Mucosa of descending colon (tissue), 3 donors: ENCODE data around the gene ENPP7. TPM values are rescaled to one million over a fixed set of nuclear protein-coding genes. Genes with fewer than 3 reads are reported as not detected.

ENCODE experiments used
- ATAC-seq: fragments of 200-7000 bp; cut with Tn5 transposase; one replicate; pipeline ENCODE4 v1.9.1; 2020; ENCODE audit warnings: mild to moderate bottlenecking, moderate library complexity
- DNase-seq, 3 donors: peaks; one replicate each; pipeline ENCODE4 v3.0.0-alpha.2; 2020
- H3K36me3 ChIP-seq: fragments of 200-600 bp; one replicate; pipeline ENCODE4 v1.8.0; 2021; ENCODE audit warnings: low read depth, mild to moderate bottlenecking
- H3K4me1 ChIP-seq: fragments of 200-600 bp; one replicate; pipeline ENCODE4 v1.8.0; 2021; ENCODE audit warnings: low read depth, mild to moderate bottlenecking
- H3K4me3 ChIP-seq: fragments of 200-600 bp; one replicate; pipeline ENCODE4 v1.8.0; 2021; ENCODE audit warnings: mild to moderate bottlenecking
- H3K9me3 ChIP-seq: fragments of 200-600 bp; one replicate; pipeline ENCODE4 v1.8.0; 2021; ENCODE audit warnings: mild to moderate bottlenecking
- CTCF ChIP-seq: fragments of 200-600 bp; IDR thresholded peaks from one replicate; pipeline ENCODE4 v1.8.0; 2022; ENCODE audit warnings: antibody characterized with exemption, mild to moderate bottlenecking
- intact Hi-C, 2 donors: fragments of 100-400 bp; cut with DNase I in 1 of 2; cut with micrococcal nuclease in 1 of 2; formaldehyde crosslinking; loops; one replicate each; pipeline versions ENCODE4 v1.11.0 to v1.11.1; 2022; cut with DNase I, micrococcal nuclease
- total RNA-seq, 3 donors: library from RNA; stranded (reverse); fragmentation: NEBNext Ultra II Directional in 2 of 3; extraction: Animal tissue kit (Norgen Biotek cat#: 25700) in 2 of 3; gene quantifications; one replicate each; pipeline versions ENCODE4 v1.2.1 to v1.2.4, GENCODE V29; 2021 to 2023
- donor health status: DM: no; HTN: no; CAD: no; lungs with moderate emphysema.
- donor health status: DM: no; HTN: no; CAD: no.
- donor health status: DM: no; HTN: yes; CAD: no.

ENPP7 gene
- total RNA-seq, 3 donors from 2014 or later: not detected

DNA sequence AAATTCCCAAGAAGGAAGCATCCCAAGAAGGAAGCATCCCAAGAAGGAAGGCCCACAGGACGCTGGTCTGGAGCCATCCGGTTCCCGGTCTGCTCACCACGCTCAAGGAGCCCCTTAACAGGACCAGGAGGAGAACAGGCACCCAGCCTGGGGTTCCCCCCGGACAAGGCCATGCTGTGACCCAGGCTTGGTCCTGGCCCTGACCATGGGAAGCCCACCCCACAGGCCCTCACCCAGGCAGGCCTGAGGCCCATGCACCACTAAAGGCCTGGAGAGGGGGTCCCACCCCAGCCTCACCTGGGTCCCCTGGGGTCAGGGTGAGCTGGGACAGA is 340 bp upstream of the ENPP7 start:
- no peak for TF ChIP-seq CTCF

DNA sequence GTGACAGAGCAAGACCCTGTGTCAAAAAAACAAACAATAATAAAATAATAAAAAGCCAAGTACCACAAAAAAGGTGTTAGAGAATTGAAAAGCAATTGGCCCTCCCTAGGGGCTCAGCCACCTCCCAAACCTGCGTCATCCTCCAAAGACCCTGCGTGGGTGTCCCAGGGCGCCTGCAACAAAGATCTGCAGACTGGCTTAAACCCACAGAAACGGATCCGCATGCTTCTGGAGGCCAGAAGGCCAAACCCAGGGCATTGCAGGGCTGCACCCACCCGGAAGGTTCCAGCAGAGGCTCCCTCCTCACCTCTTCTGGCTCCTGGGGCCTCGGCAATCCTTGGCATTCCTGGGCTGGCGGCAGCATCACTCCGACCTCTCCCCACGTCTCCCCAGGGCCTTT is 1.5 kb downstream of the ENPP7 start:
- H3K4me1 ChIP-seq: peaks cover 4% of the 10 kb centered on the region
- H3K9me3 ChIP-seq: no peaks in the 10 kb centered on the region
- no peaks in the 10 kb centered on the region for H3K36me3 ChIP-seq
- DNase-seq (no peak), ATAC-seq (no peak)
- intact Hi-C loops: no loop called here
- no peak overlapping the region for H3K4me3 ChIP-seq
- no peak for TF ChIP-seq CTCF

More for the DNA sequence above, 340 bp upstream of the ENPP7 start:
- no peak for ATAC-seq
- peaks cover 4% of the 10 kb centered on the region for H3K4me1 ChIP-seq
- intact Hi-C loops: no loop called here
- no peak overlapping the region for H3K4me3 ChIP-seq
- H3K36me3 ChIP-seq: no peaks in the 10 kb centered on the region
- no peaks in the 10 kb centered on the region for H3K9me3 ChIP-seq
- no peak for DNase-seq

GRCh38 chr17:79732804-79733691 is 2.3 kb downstream of the ENPP7 start:
- no peaks in the 10 kb centered on the region for H3K36me3 ChIP-seq
- ATAC-seq: peak; percentile 62
- intact Hi-C loops: no loop called here
- no peak overlapping the region for H3K4me3 ChIP-seq
- H3K9me3 ChIP-seq: no peaks in the 10 kb centered on the region
- DNase-seq: peak in 2 of 3 donors; percentile 31 to 47
- no peak for TF ChIP-seq CTCF
- H3K4me1 ChIP-seq: peaks cover 4% of the 10 kb centered on the region

- TF ChIP-seq CTCF: no peak
- intact Hi-C loops: no loop called here
- no peak for ATAC-seq
Observed at GRCh38 chr17:79733692-79734070, 2.9 kb downstream of the ENPP7 start.

GRCh38 chr17:79735096-79735495 is 4.4 kb downstream of the ENPP7 start:
- no peak for ATAC-seq
- no peak for TF ChIP-seq CTCF
- H3K9me3 ChIP-seq: no peaks in the 10 kb centered on the region
- H3K4me3 ChIP-seq: no peak overlapping the region
- H3K36me3 ChIP-seq: no peaks in the 10 kb centered on the region
- DNase-seq: no peak
- intact Hi-C loops: no loop called here
- peaks cover 4% of the 10 kb centered on the region for H3K4me1 ChIP-seq

More at GRCh38 chr17:79733692-79734070, 2.9 kb downstream of the ENPP7 start:
- Histone ChIP-seq H3K9me3 (no peaks in the 10 kb centered on the region), H3K4me3 (no peak overlapping the region), H3K4me1 (peaks cover 4% of the 10 kb centered on the region), H3K36me3 (no peaks in the 10 kb centered on the region)
- DNase-seq: no peak
